Karpas-422 (cell line): ENCODE results near the gene STAT5B. TPM values are rescaled to one million over a fixed set of nuclear protein-coding genes. Genes with fewer than 3 reads are reported as not detected.
"Not testable (repeated sequence)": the region's sequence is repeated elsewhere in the genome, so short reads cannot be mapped to it uniquely, and the experiment has no call there.

Source experiments
- DNase-seq: peaks from one replicate; pipeline ENCODE4 v3.0.0-alpha.2; 2015
- H2AFZ ChIP-seq: fragments of 200-600 bp; sonication (generic); 2 replicates; pipeline ENCODE4 v1.6.1; 2014; ENCODE audit warnings: antibody characterized with exemption, low read length, mixed read lengths
- H3K27ac ChIP-seq: fragments of 200-600 bp; sonication (generic); 2 replicates; pipeline ENCODE4 v1.5.1; 2014; ENCODE audit warnings: mild to moderate bottlenecking, low read length, moderate library complexity
- H3K27me3 ChIP-seq: fragments of 200-600 bp; sonication (generic); 2 replicates; pipeline ENCODE4 v1.6.1; 2014; ENCODE audit warnings: low read length, mixed read lengths
- H3K36me3 ChIP-seq: fragments of 200-600 bp; sonication (generic); 2 replicates; pipeline ENCODE4 v1.6.1; 2014; ENCODE audit warnings: low read length, mixed read lengths; ENCODE audit not compliant: insufficient read depth
- H3K4me1 ChIP-seq: fragments of 200-600 bp; sonication (generic); 2 replicates; pipeline ENCODE4 v1.6.1; 2014; ENCODE audit warnings: mild to moderate bottlenecking, low read length, mixed read lengths
- H3K4me2 ChIP-seq: fragments of 200-600 bp; sonication (generic); 2 replicates; pipeline ENCODE4 v1.6.1; 2014; ENCODE audit warnings: low read length, low read depth, mild to moderate bottlenecking; ENCODE audit not compliant: poor library complexity, severe bottlenecking
- H3K4me3 ChIP-seq: fragments of 200-600 bp; sonication (generic); 2 replicates; pipeline ENCODE4 v1.5.1; 2014; ENCODE audit warnings: mild to moderate bottlenecking, antibody characterized with exemption, low read length, mixed read lengths
- H3K79me2 ChIP-seq: fragments of 200-600 bp; sonication (generic); 2 replicates; pipeline ENCODE4 v1.6.1; 2014; ENCODE audit warnings: mild to moderate bottlenecking, low read length, mixed read lengths
- H3K9ac ChIP-seq: fragments of 200-600 bp; sonication (generic); 2 replicates; pipeline ENCODE4 v1.6.0; 2014; ENCODE audit warnings: low read length
- H3K9me2 ChIP-seq: fragments of 200-600 bp; sonication (generic), shearing (Covaris generic); replicated peaks from 2 replicates; pipeline ENCODE4 v1.6.0; 2014; ENCODE audit warnings: mild to moderate bottlenecking, low read length, moderate library complexity; ENCODE audit not compliant: insufficient read depth
- H3K9me3 ChIP-seq: fragments of 300-700, 200-600 bp; sonication (generic); 2 replicates; pipeline ENCODE4 v1.6.1; 2014; ENCODE audit warnings: low read length, mixed read lengths
- H4K20me1 ChIP-seq: fragments of 200-600 bp; sonication (generic); 2 replicates; pipeline ENCODE4 v1.6.1; 2014; ENCODE audit warnings: mild to moderate bottlenecking, antibody characterized with exemption, low read length, low read depth; ENCODE audit not compliant: insufficient read depth
- total RNA-seq: library from RNA; depleted of rRNA; stranded (reverse); fragments of >200 nt; shearing (Covaris generic); gene quantifications from 2 replicates; pipeline ENCODE4 v1.2.3, GENCODE V29; 2014; ENCODE audit warnings: low replicate concordance

STAT5B gene
- total RNA-seq, 1 experiment from 2014 or later, result 110 TPM

GRCh38 chr17:42221886-42222745 is 54.1 kb downstream of the STAT5B start:
- H3K9me2 ChIP-seq, result no peaks in the 10 kb centered on the region
- peaks cover under 1% of the 10 kb centered on the region for H3K4me1 ChIP-seq
- DNase-seq, result peak; percentile 87
- no peak overlapping the region for H3K4me3 ChIP-seq
- no peaks in the 10 kb centered on the region for H3K9me3 ChIP-seq
- peaks cover 20% of the 10 kb centered on the region for H3K36me3 ChIP-seq
- H3K27me3 ChIP-seq, result no peaks in the 10 kb centered on the region
- no peak overlapping the region for H3K4me2 ChIP-seq
- H3K27ac ChIP-seq, result no peak overlapping the region
- no peak overlapping the region for H2AFZ ChIP-seq
- H3K9ac ChIP-seq, result no peak overlapping the region
- no peaks in the 10 kb centered on the region for H4K20me1 ChIP-seq
- peaks cover 6% of the 10 kb centered on the region for H3K79me2 ChIP-seq

GRCh38 chr17:42219280-42219679 is 56.9 kb downstream of the STAT5B start:
- H3K27me3 ChIP-seq, H3K27ac ChIP-seq, H3K4me3 ChIP-seq, H3K4me2 ChIP-seq, H4K20me1 ChIP-seq, DNase-seq, H3K4me1 ChIP-seq, H3K9me2 ChIP-seq, H3K79me2 ChIP-seq, H3K9ac ChIP-seq, H2AFZ ChIP-seq, H3K9me3 ChIP-seq: not testable (repeated sequence)
- peaks cover 36% of the 10 kb centered on the region for H3K36me3 ChIP-seq

DNA sequence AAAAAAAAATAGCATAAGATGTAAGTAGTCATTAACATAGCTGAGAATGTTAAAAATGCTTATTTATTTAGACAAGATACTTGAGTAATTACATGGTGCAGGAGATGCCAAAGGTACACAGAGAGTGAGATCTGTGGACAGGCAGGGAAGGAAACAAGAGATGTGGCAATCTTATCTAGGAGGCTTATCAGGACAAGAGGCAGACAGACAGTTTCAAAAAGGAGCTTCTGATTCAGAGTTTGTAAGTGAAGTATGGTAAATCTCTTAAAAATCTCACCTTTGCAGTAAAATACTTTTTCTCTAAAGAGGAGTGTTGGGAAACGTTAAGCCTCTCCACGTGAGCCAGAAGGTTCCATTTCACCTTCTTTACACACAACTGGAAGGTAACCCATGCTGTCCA is 62.0 kb downstream of the STAT5B start:
- Histone ChIP-seq H3K4me3 (no peak overlapping the region), H3K9me3 (no peaks in the 10 kb centered on the region), H3K4me1 (no peaks in the 10 kb centered on the region), H3K9ac (no peak overlapping the region), H3K36me3 (peaks cover 47% of the 10 kb centered on the region), H4K20me1 (no peaks in the 10 kb centered on the region), H3K4me2 (no peak overlapping the region), H3K27me3 (no peaks in the 10 kb centered on the region), H3K9me2 (no peaks in the 10 kb centered on the region), H3K27ac (no peak overlapping the region), H3K79me2 (no peaks in the 10 kb centered on the region), H2AFZ (no peak overlapping the region)
- no peak for DNase-seq

DNA sequence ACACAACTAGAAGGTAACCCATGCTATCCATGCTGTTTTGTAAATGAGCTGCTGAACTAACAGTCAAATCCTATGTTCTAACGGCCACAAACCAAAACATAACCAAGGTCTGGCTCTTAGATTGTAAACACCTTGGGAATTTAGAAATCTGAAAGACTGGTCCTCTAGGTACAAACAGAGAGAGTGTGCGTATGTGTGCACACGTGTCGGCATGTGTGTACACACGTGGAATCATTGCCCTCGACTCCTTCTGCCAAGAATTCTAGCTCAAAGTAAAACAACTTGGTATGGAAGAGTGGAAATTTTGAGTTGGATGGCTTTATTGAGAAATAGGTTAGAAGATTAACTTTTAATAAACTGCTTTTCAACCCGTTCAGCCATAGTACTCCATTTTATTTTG is 63.8 kb downstream of the STAT5B start:
- Histone ChIP-seq H3K79me2 (no peaks in the 10 kb centered on the region), H4K20me1 (no peaks in the 10 kb centered on the region), H3K4me3 (no peak overlapping the region), H3K9me3 (no peaks in the 10 kb centered on the region), H3K36me3 (peaks cover 46% of the 10 kb centered on the region), H3K27me3 (no peaks in the 10 kb centered on the region), H3K4me2 (no peak overlapping the region), H3K4me1 (no peaks in the 10 kb centered on the region), H3K27ac (no peak overlapping the region), H3K9ac (no peak overlapping the region), H2AFZ (no peak overlapping the region), H3K9me2 (no peaks in the 10 kb centered on the region)
- DNase-seq, result no peak

- not testable (repeated sequence) for H2AFZ ChIP-seq, H3K9me3 ChIP-seq, H3K79me2 ChIP-seq, H3K4me3 ChIP-seq, H3K9me2 ChIP-seq, H3K27ac ChIP-seq, DNase-seq, H3K9ac ChIP-seq, H3K4me1 ChIP-seq, H3K4me2 ChIP-seq, H4K20me1 ChIP-seq, H3K27me3 ChIP-seq
- peaks cover 45% of the 10 kb centered on the region for H3K36me3 ChIP-seq
Measured at GRCh38 chr17:42211921-42212341, 64.3 kb downstream of the STAT5B start.

GRCh38 chr17:42210046-42210445 is 66.1 kb downstream of the STAT5B start:
- H3K9me3 ChIP-seq, result no peaks in the 10 kb centered on the region
- no peak overlapping the region for H3K9ac ChIP-seq
- H3K27me3 ChIP-seq, result no peaks in the 10 kb centered on the region
- no peaks in the 10 kb centered on the region for H3K4me1 ChIP-seq
- no peak overlapping the region for H3K27ac ChIP-seq
- H2AFZ ChIP-seq, result no peak overlapping the region
- H3K36me3 ChIP-seq, result peaks cover 46% of the 10 kb centered on the region
- H3K4me3 ChIP-seq, result no peak overlapping the region
- H4K20me1 ChIP-seq, result no peaks in the 10 kb centered on the region
- H3K4me2 ChIP-seq, result no peak overlapping the region
- H3K79me2 ChIP-seq, result no peaks in the 10 kb centered on the region
- no peaks in the 10 kb centered on the region for H3K9me2 ChIP-seq
- DNase-seq, result no peak

DNA sequence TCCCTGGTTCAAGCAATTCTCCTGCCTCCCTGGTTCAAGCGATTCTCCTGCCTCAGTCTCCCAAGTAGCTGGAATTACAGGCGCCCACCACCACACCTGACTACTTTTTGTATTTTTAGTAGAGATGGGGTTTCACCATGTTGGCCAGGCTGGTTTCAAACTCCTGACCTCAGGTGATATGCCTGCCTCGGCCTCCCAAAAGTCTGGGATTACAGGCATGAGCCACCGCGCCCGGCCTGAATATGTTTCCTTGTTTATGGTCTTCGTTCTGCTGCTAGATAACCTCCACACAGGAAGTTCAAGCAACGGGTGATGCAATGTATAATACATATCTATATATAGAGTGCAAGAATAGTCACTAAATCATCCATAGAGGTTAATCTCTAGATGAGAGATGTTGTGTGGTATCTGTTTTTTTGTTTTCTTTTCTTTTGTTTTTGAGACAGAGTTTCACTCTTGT is 70.0 kb downstream of the STAT5B start:
- not testable (repeated sequence) for H3K4me2 ChIP-seq, H3K27ac ChIP-seq, H3K4me3 ChIP-seq, H3K9me2 ChIP-seq, H3K9ac ChIP-seq, H3K27me3 ChIP-seq, H3K4me1 ChIP-seq, H3K9me3 ChIP-seq, H3K79me2 ChIP-seq, H4K20me1 ChIP-seq, H2AFZ ChIP-seq
- peak; percentile 39 for DNase-seq
- H3K36me3 ChIP-seq, result peaks cover 46% of the 10 kb centered on the region

DNA sequence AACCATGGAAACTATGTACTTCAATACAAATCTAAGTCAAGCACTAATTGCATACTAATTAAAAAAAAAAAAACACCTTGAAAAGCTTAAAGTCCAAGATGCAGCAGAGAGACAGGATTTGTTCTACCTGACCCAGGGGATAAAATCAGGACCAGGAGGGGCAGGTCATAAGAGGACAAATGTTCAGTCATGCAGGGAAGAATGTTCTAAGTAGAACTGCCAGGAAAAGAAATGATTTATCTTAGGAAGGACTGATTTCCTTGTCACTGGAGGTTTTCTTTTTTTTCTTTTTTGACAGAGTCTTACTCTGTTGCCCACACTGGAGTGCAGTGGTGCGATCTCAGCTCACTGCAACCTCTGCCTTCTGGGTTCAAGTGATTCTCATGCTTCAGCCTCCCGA is 72.8 kb downstream of the STAT5B start:
- Histone ChIP-seq H3K9me3 (no peaks in the 10 kb centered on the region), H2AFZ (no peak overlapping the region), H3K9ac (no peak overlapping the region), H3K9me2 (no peaks in the 10 kb centered on the region), H3K27ac (no peak overlapping the region), H3K4me3 (no peak overlapping the region), H4K20me1 (no peaks in the 10 kb centered on the region), H3K4me2 (no peak overlapping the region), H3K79me2 (no peaks in the 10 kb centered on the region), H3K36me3 (peaks cover 41% of the 10 kb centered on the region; the same call in 1 of the 2 replicates), H3K27me3 (no peaks in the 10 kb centered on the region), H3K4me1 (no peaks in the 10 kb centered on the region)
- DNase-seq, result peak; percentile 11
